CD4-positive, alpha-beta T cell treated with Interleukin-12 subunit alpha and Interleukin-12 subunit beta, for 1 hour (primary cell): ENCODE data around the gene ADGRD1.

Experiments used
- DNase-seq: peaks from one replicate; pipeline ENCODE4 v3.0.0-alpha.2; 2020

Gene ADGRD1

DNA sequence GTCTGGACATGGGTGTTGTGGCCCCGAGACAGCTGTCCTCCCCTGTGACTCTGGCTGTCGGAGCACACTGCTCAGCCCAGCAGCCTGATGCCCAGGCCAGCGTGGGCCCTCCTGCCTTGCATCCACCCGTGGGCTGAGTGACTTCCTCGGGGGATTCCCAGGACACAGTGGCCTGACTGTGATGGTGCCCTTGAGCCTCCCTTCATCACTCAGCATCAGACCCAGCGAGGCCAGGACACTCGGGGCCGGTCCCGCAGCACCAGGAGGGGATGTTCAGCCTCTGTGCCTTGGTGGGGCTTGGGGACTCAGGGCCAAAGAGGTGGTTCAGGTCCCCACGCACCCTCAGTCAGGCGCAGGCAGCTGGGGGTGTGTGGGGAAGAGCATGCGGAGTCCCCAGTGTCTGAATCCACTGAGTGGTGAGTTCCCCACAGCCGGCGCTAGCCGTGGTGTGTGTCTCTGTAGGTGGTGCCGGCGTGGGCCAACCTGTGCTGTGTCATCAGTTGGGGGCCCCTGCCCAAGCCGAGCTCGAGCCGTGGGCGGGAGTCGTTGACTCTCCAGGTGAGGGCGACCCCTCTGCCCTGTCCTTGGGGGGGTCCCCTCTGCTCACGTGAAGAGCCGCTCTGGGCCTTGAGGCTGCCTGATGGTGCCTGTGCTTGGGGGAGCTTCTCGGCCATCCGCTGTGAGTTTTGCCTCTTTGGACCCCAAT is 185.8 kb downstream of the ADGRD1 start:
- DNase-seq = no peak

DNA sequence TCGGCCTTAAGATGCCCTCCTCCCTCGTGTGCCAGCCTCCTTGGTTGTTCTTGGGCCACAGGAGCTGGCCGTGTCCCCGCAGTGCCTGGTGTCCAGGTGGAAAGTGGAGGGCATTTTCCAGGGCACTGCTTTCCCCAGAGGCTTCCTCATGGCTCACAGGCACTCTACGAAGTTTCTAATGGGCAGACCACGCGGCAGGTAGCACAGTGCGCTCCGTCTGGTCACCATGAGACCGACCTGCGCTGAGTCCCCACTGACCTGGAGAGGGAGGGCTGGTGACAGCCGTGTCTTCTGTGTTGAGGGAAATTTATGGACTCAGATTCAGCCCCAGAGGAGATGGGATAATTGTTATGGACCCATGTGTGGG is 186.3 kb downstream of the ADGRD1 start:
- no peak for DNase-seq

DNA sequence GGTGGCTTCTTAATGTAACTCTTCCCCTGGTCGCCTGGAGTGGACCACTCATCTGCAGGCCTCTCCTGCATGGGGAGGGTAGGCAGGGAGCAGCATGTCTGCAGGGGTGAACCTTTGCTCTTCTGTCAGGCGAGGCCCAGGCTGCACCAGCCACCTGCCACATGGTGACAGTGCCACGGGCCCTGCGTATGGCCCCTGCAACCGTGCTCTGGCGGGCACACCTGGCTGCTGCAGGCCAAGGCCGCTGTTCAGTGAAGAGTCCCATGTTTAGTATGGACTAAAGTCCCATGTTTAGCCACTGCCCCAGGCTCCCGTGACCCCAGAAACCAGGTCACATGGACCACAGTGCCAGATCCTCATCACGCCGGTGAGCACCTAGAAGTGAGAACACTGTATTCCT is 187.0 kb downstream of the ADGRD1 start:
- DNase-seq = no peak

DNA sequence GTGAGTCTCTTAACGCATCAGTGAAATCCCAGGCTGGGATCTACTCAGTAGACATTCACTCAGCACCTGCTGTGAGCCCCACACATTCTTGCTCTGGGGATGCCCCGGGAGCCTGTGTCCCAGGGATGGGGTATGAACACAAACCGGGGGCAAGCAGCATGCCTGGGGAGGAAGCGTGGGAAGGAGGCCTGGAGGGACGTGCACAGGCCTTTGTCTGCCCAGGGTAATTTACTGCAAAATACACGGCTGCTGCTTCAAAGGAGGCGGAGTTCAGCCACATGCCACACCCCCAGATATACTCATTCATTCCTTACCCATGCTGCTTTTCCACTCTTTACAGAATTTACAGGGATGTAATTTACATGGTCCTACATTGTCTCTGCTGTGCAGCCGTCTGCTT is 187.8 kb downstream of the ADGRD1 start:
- DNase-seq = no peak

DNA sequence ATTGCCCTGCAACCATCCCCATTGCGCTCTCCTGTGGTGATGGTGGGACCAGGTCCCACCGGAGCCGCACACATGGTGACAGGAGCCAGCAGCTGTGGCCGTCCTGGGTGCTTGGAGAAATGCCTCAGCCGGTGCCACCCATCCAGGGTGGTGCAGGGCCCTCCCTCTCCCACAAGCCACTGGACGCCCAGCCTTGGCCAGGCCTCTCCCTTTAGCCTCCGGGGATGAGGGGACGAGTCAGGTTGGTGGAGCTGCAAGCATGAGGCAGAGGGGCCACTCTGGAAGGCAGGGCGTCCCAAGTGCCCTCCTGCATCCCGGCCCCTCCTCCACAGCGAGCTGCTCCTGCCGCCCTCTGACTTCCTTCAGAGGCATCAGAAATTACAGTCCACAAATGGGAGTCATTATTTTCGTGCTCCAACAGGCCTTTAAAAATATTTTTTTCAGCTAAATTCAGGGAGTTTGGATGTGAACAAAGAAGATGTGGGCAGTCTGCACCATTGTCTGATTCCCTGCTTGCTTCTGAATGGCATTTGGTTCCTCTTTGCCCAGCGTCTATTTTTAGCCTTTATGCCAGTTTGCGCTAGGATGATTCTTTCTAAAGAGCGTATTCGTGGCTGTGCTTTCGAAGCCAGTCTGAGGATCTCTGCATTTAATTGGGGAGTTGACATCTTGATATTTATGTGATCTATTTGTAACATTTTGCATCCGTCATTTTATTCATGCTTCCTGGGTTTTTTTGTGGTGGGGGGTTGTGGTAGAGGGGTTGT is 189.4 kb downstream of the ADGRD1 start:
- DNase-seq = no peak

DNA sequence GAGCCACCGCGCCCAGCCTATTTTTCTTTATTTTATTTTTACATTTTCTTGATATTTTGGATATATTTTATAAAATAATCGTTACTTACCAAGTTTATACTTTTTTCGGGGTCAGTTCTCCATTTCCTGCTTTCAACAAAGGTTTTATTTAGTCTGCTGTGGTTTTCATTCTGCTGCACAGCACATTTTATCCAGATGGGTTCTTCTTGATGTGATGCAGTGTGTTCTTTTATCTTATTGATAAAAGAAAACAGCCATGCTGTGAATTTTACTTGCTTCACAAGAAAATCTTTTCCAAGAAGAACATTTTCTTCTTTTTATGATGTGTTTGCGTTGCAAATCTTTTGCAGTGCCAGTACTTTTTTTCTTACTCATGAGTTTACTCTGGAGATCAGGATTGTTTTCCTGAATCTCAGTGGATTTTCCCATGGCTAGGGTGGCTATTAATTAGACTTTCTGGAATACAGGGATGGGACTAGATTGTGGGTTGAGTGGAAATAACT is 192.5 kb downstream of the ADGRD1 start:
- DNase-seq = no peak

DNA sequence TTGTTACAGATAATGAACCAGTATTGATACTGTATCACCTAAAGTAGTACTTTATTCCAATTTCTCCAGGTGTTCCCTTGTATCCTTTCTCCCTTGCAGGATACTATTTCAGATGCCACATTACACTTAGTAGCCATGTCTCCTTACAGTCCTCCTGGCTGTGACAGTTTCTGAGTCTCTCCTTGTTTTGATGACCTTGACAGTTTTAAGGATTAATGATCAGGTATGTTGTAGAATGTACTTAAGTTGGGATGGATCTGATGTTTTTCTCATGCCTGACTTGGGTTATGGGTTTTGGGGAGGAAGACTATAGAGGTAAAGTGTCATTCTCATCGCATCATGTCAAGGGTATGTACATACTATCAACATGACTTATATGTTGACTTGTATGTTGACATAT is 193.6 kb downstream of the ADGRD1 start:
- no peak for DNase-seq

DNA sequence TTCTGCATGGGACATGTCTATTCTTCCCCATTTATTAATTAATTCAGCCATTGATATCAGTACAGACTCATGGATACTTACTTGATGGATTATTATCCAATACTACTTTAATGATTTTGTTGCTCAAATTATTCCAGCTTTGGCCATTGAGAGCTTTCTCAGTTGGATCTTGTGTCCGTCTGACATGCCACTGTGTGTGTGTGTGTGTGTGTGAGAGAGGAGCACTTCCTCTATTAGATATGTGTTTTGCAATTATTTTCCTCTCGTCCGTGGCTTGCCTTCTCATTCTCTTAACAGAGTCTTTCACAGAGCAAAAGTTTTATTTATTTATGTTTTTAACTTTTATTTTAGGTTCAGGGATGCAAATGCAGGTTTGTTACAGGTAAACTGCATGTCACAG is 194.2 kb downstream of the ADGRD1 start:
- no peak for DNase-seq

DNA sequence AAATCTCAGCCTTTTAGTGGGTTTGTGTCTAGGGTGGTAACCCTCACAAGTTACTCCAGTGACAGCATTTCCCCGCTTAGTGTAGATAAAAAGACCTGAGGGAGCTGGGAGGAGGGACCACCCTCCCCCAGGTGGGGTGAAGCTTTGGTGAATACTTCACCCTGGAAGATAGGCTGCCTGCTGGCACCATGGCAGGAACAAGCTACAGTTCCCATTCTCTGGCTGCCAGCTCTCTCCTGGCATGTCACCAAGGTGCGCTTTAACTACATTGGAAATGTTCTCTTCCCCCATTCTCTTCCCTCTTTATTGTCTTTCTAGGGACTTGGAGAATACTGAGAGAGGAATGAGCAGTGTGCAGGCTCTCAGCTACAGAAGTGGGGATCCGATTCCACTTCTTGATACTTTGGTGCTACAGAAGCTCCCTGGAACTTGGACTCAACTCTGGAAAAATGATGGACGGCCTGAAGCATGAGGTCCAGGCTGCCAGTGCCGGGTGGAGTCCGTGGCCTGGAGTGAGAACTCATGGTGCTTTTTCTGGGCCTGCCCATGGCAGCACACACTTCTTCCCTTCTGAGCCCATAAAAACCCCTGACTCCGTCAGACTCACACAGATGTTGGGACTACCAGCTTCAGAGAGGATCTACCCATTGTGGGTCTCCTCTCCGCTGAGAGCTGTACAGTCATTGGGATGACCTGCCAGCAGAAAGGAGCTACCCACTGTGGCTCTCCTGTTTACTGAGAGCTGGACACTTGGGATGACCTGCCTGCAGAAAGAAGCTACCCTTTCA is 198.0 kb downstream of the ADGRD1 start:
- no peak for DNase-seq

DNA sequence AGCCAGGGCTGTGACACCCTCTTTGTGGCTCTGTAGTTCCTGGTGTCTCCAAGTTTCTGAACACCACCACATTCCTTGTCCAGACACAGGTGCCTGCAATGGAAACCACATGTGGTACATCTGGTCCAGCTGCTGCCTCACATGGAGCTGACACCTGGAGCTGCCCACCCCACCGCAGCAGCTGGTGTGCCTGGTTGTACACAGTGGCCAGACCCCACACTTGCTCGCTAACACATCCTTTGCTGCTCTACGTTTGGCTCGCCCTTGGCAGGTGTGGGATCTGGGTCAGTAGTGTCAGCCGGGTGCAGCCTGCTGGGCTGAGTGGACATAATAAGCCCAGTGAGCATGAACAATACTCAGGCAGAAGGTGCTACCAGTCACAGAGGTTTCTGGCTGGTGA is 198.9 kb downstream of the ADGRD1 start:
- DNase-seq = no peak

DNA sequence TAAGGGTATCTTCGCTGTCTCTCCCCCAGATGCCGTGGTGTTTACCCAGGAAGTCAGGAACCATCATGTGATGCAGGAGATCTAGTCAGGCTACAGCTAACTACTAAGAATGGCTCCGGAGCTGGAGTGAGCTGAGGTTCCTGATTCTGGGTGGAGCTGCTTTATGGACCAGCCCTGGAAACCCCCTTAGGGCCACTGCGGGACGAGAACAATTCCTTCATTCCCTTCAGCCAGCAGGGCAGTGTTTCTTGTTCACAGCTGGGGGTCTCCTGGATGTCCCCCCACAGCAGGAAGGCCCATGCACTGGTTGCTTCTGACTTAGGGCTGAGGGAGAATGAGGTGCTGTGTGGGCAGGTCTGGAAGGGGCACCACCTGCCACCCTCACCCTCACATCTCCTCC is 199.3 kb downstream of the ADGRD1 start:
- no peak for DNase-seq

DNA sequence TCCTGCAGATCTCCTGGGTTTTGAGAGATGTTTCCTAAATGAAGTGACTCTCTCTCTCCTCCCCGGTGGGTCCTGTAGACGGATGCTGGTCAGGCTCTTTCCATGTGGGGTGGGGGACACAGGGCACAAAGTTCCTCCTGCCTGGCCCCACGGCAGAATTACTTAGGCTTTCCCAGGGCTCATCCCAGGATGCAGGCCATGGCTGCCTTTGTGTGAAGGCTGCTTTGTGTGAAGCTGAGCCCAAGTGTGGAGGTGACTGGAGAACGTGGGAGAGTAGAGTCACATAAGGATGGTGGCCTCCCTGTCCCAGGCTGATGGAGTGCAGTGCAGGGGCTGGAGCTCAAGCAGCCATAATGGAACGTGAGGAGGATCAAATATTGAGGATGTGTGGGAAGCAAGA is 200.2 kb downstream of the ADGRD1 start:
- no peak for DNase-seq

DNA sequence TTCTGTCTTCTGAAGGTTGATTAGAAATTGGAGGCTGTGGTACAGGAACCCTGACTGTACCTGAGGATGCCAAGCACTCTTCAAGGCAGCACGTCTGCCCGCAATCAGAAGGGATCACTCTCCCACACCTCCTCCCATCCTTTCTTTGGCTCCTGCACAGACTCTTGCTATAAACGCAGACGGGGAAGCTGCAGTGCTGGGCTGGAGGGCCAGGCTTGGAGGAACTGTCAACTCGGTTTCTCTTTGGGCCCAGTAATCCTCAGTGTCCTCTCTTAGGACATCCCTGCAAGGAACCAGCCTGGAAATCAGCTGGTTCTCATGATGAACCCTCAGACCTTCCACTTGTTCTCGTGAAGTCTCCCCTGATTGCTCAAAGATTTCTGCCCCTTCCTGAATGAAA is 201.4 kb downstream of the ADGRD1 start:
- no peak for DNase-seq

DNA sequence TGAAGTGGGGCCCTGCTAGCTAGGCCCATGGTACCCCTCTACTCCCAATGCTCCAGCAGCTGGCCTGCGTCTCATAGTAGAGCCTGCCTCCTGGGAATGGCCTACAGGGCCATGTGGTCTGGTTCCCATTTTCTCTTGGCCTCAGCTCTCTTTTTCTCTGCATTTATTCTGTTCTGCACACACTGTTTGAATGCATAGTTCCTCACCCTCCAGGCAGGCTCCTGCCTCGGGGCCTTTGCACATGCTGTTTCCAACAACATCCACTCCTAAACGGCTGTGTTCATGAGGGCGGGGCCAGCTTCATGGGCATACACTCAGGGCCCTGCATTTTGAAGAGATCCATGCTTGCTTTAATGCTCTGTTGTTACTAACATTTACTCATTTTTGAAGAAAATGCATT is 204.0 kb downstream of the ADGRD1 start:
- DNase-seq = no peak

DNA sequence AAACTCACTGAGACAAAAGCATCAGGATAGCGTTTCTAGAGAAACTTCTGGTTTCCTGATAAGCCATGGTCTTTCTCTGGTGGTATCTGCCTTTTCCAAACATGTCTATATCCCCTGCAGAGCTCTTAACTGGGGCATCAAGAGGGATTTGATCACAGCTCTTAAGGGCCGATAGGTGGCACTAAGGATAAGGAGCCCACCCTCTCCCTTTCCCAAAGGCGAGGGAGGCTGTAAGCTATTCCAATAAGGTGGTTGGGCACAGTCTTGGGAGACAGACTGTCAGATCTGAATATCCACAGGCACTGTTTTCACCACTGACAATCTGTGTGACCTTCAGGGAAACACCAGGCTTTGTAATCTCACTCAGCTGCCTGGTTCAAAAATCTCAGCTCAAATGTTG is 206.0 kb downstream of the ADGRD1 start:
- no peak for DNase-seq

DNA sequence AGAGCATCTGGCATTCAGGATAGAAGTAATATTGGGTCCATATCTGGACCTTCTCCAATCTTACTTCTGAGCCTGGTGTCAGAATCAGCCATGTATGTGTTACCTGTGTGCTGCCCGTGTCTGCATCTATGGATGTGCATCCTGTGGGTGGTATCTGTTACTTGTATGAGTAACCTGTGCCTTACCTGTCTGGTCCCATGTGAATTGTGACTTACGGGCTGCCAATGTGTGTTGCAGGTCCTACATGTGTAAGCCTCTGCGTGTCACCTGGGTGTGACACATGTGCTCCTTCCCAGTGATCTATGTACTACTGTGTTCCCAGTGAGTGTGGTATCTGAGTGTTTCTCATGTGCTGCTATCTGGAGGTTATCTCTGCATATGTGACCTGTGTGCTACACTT is 208.4 kb downstream of the ADGRD1 start:
- no peak for DNase-seq

DNA sequence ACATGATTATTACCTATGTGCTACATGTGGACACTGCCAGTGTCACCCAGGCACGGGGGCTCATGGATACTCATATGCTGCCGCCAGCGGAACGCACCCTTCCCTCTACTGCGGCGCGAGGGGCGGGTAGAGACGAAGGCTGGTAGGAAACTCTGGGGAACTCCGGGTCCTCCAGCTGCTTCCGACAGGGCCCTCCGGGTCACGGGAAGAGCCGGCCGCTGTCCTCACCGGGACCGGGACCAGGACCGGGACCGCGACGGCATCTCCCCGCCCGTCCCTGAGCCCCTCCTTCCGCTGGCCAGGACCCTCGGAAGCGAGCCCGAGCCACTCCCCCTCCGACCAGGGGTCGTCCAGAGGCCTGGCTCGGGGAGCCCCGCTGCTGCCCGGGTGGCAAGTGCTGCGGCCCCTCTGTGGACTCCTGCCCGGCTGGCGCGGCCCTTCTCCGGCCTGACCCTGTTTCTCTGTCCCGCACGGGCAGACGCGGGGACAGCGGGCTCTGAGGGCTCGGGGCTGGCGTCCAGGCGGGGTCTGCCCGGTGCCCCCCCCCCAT is 209.6 kb downstream of the ADGRD1 start:
- no peak for DNase-seq

DNA sequence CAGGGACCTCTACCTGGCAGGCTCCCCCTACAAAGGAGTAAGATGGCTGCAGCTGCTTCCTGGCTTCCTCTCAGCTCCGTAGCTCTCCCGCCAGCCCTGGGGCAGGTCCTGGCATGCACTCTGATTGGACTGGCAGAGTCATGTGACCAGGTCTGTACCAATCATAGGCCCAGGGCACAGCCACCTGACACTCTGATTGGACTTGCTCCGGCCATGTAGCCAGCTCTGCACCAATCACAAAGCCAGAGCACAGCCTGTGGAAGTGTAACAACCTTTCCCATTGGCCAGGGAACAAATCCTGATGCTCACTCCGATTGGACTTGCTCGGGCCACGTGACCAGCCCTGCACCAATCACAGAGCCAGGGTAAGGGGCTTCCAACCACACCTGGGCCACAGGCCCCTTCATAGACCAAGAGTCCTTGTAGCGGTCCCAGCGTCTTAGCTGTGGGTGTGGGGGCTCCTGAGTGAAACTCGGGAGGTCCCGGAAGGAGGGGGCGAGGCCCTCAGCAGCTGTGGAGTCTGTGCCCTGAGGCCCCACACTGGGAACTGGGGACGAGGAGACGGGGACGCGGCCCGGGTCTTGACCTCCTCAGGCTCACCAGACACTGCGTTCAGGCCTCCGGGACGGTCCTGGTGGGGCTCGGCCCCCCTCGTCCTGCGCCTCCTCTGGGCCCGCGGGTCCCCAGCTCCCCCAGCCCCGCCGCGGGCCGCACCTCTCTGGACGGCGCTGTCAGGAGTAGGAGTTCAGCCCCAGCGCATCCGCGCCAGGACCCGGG is 210.6 kb downstream of the ADGRD1 start:
- DNase-seq = no peak

DNA sequence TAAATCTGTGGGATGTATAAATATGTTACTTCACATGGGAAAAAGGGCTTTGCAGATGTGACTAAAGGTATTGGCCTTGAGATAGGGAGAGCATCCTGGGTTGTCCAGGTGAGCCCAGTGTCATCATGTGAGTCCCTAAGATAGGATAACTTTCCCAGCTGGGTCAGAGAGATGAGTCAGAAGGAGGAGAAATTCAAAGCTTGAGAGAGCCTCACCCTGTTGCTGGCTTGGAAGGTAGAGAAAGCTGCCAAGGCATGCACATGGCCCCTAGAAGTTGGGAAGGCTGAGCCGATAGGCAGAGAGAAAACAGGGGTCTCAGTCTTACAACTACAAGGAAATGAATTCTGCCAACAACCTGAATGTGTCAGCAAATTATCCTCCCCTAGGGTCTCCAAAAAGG is 213.0 kb downstream of the ADGRD1 start:
- DNase-seq = no peak

DNA sequence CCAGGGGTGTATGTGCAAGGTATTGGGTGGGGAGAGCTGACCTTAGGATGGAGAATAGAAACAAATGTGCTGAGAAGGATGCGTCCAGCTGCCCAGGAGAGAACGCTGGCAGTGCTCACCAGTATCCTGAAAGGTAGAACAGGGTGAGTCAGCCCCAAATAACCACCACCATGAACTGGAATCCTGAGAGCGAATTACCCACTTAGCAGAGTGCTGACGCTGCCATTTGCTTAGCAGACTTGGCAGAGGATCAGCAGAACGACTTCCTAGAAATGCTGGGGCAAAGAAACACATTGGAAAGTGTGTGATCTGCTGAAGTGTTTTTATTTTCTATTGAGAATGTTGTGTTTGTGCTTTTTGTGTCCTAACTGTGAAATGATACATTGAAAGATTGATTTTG is 213.6 kb downstream of the ADGRD1 start:
- DNase-seq = no peak

DNA sequence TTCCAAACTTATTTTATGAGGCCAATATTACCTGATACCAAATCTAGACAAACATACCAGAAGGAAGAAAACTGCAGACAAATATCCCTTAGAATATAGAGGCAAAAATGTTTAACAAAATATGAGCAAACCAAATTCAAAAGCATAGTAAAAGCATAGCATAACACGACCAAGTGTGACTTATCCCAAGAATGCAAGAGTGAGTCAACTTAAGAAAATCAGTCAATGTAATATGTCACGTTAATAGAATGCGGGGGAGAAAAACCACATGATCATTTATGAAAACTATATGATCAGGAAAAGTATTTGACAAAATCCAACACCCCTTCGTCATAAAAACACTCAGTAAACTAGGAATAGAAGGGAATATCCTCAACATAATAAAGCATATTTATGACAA is 217.3 kb downstream of the ADGRD1 start:
- no peak for DNase-seq

DNA sequence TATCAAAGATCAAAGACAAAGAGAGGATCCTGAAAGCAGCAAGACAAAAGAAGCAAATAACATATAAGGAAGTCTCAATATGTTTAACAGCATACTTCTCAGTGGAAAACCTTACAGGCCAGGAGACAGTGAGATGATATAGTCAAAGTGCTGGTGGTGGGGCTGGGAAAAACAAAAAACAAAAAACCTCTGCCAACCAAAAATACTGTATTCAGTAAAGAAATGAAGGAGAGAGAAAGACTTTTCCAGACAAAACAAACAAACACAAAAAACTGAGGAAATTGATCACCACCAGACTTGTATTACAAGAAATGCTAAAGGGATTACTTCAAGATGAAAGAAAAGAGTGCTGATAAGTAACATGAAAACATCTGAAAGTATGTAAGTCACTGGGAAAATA is 221.2 kb downstream of the ADGRD1 start:
- no peak for DNase-seq

DNA sequence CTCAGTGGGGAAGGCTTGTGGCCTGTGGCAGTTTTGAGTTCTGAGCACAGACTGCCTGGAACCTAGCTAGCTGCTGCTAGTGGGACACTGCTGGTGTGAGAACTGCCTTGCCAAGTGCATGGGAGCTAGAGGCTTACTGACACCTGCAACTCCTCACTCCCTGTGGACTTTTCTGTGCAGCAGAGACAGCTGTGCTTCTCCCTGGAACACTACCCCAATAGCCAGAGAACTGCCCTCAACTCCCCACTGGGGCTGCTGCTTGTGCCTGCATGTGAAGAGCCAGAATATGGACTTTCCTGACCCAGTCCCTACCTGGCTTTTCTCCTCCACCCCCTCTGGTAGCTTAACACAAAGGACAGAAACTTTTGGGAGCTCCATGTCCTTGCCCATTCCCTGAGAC is 222.6 kb downstream of the ADGRD1 start:
- no peak for DNase-seq
